ENCODE data around the gene IL15.
"Not testable (repeated sequence)": the region's sequence is repeated elsewhere in the genome, so short reads cannot be mapped to it uniquely, and the experiment has no call there.

The IL15 gene, protein sequence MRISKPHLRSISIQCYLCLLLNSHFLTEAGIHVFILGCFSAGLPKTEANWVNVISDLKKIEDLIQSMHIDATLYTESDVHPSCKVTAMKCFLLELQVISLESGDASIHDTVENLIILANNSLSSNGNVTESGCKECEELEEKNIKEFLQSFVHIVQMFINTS

DNA sequence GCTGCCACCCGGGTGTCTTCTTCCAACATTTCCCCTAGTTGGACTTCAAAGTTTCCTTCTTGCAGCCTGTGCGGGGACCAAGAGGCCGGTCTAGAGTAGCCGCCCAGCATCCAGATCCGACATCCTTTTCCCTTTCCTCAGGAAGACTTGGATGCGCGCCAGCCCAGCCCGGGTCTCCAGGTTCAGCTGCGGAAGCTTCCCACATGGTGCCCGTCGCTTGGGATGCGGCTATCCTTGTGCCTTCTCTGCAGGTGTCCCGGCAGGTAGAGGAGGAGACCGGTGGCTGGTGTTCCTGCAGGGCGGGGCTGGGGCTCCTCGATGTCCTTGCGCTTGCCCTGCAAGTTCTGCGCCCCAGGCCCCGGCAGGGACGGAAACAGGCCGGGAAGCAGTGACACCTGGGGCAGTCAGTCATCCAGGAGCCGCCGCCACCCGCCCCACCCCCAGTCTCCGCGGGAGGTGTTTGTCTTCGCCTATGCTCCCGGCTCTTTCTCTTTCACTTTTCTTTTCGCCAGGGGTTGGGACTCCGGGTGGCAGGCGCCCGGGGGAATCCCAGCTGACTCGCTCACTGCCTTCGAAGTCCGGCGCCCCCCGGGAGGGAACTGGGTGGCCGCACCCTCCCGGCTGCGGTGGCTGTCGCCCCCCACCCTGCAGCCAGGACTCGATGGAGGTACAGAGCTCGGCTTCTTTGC lies at the start of gene IL15:
TSS of gene IL15 (plus strand) at position 502 of the 689 bp plus-strand sequence. CDS start 82,882 bp downstream, outside the sequence.
- peak; percentile 39 to 91 (median 86) for DNase-seq

DNA sequence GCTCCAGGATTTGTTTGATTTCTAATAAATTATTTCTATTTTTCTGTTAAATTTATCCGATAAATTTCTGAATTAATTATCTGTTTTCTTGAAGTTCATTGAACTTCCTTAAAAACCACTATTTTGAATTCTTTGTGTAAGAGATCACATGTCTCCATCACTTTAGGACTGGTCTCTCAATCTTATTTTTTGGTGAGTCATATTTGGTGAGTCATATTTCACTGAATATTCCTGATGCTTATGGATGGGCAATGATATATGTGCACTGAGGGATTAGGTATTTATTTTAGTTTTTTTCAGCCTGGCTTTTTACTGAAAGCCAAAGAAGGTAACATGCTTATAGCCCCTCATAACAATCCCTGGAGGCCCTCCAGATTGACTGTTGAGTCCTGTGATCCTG lies 48.5 kb upstream of the IL15 start:
- no peak for DNase-seq

DNA sequence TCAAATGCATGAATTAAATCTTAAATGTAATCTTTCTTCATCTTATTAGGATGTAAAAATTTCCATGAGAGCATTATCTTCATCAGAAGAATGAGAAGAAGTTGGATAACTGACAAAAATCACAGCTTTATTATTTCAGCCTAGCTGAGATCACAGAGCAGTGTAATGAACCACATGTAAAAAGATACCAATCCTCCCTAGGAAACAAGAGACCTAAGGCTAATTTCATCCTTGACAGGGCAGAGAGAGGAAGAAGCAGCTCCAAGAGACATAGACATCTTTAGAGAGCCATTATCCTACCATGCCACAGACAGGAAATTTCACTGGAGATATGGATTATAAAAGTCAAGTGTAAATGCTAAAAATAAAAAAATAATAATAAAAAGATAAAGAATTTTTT lies 40.9 kb upstream of the IL15 start:
- DNase-seq = no peak

DNA sequence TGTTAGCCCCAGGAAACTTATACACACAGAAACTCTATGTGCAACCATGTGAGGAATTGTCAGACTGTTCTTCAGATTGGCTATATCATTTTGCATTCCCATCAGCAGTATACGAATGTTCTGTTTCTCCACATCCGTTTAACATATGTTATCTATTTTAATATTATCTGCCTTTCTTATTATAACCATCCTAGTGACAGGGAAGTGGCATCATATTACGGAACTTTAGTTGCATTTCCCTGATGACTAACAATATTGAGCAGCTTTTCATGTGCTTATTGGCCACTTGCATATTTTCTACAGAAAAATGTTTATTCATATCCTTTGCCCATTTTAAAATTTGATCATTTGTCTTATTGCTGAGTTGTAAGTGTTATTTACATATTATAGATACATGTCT lies 36.5 kb upstream of the IL15 start:
- no peak for DNase-seq

DNA sequence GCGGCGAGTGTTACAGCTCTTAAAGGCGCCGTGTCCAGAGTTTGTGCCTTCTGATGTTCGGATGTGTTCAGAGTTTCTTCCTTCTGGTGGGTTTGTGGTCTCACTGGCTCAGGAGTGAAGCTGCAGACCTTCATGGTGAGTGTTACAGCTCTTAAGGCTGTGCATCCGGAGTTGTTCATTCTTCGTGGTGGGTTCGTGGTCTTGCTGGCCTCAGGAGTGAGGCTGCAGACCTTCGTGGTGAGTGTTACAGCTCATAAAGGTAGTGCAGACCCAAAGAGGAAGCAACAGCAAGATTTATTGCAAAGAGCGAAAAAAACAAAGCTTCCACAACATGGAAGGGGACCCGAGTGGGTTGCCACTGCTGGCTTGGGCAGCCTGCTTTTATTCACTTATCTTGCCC lies 31.7 kb upstream of the IL15 start:
- DNase-seq = not testable (repeated sequence)

DNA sequence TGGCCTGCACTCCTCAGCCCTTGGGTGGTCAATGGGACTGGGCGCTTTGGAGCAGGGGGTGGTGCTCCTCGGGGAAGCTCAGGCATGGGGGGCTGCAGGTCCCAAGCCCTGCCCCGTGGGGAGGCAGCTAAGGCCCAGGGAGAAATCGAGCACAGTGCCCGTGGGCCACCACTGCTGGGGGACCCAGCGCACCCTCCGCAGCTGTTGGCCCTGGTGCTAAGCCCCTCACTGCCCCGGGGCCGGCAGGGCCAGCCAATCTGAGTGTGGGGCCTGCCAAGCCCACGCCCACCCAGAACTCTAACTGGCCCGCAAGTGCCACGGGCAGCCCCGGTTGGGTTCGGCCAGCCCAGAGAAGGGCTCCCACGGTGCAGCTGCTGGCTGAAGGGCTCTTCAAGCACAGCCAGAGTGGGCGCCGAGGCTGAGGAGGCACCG lies 30.9 kb upstream of the IL15 start:
- DNase-seq = no peak

DNA sequence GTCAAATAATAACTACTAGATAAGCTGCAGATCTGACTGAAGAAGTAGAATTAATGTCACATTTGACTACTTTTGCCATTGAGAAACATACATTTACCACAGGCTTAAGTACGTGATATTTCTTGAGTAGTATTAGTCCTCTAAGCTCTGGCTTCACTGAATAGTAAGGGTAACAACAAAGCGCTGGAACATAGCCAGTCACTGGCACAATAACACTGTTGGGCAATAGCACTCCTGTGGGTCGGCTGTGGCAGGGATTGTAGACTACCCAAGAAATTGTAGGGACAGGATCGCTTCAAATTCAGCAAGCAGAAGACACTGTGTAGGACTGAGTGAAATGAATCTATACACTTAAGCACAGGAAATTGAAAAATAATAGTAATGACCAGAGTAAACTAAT lies 27.1 kb upstream of the IL15 start:
- no peak for DNase-seq

DNA sequence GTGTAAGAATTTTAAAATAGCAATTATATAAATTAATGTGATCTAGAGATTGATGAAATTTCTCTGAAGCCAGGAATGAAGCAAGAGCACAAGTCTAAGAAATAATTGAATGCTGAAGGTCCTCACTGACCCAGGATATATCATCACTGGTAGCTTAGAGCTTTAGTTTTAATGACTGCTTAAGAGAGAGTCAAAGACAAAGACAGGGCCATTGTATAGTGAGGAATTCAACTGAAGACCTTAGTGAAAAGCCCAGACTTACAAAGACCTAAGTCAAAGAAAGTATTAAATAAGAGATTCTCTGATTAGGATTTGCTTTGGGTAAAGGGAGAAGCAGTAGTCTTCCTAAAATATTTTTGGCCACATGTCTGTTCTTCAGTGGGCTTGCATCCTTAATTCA lies 26.0 kb upstream of the IL15 start:
- no peak for DNase-seq

DNA sequence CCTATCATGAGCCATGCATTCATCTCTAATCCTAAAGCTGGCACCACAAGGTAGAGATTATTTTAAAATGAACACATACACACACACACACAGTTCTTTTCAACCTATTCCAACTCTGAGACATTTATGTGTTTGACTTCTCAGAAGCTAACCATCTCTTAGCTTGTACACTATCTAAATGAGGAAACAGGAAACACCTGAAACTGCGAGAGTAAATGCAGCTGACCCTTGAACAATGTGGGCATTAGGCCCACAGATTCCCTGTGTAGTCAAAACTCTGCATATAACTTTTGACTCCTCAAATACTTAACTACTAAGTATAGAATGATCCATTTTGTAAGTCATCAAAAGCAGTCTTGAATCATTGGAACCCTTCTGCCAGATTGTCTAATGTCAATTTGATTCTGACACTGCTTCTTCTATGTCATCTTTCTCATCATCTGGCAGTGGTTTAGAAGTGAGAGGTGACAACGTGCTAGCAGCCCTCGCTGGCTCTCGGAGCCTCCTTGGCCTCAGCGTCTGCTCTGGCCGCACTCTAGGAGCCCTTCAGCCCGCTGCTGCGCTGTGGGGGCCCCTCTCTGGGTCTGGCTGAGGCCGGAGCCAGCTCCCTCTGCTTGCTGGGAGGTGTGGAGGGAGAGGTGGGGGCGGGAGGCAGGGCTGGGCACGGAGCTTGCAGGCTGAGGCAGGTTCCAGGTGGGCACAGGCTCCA lies 21.4 kb upstream of the IL15 start:
- DNase-seq = no peak

DNA sequence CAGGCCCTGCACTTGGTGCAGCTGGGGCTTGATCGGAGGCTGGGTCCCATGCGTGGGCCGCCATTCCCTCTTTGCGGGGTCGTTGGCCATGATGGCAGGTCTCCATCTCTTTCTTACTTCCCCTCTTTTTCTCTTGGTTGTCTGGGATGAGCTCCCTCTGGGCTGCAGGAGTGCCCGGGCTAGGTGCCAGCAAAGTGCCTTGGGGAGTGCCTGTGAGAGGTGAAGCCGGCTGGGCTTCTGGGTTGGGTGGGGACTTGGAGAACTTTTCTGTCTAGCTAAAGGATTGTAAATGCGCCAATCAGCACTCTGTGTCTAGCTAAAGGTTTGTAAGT lies 20.8 kb upstream of the IL15 start:
- DNase-seq = not testable (repeated sequence)

DNA sequence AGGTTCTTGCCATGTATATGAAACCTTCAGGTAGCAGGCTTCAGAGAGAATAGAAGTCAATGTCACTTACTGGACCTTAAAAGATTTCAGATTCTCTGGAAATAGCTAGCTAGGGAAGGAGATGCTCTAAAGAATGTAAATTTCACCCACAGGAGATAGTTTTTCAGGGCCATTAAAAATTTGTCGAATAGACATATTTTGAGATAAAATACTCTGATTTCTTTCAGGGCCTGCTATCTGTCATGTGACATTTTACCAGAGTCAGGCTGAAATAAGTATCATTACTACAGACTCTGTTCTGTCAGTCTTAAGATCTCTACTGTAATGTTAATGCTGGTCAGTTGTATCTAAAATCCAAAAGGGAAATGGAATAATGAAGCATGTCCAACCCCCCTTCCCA lies 15.7 kb upstream of the IL15 start:
- DNase-seq = no peak

DNA sequence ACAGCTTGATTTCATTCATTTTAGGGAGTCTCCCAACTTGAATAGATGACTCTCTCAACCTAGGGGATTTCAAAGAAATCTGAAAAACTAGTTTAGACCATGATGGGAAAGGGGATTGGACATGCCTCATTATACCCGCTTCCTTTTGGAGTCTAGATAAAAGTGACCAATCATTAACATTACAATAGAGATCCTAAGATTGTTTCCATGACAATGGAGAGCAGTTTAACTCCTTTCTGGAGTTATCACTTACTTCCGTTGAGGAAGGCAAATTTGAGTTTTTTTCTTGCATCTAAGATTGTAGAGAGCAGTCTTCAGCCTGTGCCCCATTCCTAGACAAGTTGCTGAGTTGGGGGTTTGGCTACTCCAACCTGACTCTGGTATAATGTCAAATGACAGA lies 11.4 kb upstream of the IL15 start:
- DNase-seq = no peak

DNA sequence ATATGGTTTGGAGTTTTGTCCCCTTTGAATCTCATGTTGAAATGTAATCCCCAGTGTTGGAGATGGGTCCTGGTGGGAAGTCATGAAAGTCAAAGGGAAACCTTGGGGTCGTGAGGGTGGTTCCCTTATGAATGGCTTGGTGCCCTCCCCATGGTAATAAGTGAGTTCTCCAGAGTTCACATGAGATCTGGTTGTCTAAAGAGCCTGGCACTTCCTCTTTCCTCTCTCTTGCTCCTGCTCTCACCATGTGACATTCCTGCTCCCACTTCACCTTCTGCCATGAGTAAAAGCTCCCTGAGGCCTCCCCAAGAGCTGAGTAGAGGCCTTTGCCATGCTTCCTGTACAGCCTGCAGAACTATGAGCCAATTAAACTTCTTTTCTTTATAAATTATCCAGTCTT lies 5.5 kb upstream of the IL15 start:
- DNase-seq = no peak

DNA sequence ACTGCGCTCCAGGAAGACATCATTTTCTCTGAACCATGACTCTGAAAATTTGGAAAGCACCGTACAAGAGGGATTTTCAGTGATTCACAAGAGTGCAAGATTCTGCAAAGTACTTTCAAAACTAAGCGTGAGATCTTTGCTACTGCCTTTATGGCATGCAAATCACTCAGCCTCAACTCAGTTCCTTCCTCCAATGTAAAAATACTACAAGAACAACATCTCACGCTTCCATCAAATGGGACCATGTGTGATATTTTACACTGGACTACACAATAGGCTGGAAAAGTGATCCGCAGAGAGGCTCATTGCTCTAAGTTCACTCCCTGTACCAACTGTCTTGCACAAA lies 674 bp upstream of the IL15 start:
- no peak for DNase-seq

DNA sequence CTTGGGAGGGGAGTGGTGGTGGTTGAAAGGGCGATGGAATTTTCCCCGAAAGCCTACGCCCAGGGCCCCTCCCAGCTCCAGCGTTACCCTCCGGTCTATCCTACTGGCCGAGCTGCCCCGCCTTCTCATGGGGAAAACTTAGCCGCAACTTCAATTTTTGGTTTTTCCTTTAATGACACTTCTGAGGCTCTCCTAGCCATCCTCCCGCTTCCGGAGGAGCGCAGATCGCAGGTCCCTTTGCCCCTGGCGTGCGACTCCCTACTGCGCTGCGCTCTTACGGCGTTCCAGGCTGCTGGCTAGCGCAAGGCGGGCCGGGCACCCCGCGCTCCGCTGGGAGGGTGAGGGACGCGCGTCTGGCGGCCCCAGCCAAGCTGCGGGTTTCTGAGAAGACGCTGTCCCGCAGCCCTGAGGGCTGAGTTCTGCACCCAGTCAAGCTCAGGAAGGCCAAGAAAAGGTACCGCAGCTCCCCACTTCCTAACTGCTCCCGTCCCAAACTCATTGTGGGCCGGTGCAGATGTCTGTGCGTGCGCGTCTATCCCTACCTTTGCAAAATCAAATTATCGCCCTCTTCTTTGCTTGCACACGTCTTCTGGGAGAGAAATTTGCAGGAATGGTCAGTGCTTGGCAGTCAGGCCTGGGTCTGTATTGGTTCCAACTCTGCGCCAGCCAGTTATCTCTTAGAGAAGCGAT lies 533 bp downstream of the IL15 start:
- DNase-seq = peak; percentile 24 to 78 (median 76)

DNA sequence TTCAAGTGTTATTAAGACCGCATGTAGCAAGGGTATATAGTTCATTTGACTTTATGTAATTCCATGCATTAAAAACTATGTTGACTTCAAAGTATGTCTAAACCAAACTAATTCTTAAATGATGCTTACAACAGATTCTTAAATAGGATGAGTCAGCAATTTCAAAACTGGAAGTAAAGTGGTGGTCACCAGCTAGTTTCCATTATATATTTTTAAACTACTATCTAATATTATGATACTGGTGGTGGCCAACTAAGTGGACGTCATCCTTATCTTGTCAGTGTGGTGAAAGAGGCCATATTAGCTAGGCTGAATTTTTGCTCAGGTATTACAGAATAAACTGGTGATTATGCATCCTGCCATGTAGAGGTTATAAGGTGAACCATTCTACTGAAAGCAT lies 1.2 kb downstream of the IL15 start:
- DNase-seq = no peak

DNA sequence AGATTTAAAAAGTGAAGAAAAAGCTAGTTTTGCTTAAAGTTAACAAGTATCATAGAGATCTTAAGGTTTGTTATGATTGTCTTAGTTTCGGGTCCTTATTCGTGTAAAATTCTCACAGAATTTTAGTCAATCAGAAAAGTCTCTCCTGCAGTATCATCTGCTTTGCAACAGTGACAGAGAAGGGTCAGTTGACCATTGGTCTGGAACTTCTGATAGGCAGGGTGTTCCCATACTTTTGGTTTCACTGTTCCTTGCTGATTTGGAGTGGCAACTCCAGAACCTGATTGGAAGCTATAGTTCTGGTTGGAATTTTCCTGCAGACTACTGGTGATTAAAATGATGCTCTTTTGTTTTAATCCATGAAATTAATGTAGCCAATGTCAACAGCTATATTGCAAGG lies 1.8 kb downstream of the IL15 start:
- no peak for DNase-seq

DNA sequence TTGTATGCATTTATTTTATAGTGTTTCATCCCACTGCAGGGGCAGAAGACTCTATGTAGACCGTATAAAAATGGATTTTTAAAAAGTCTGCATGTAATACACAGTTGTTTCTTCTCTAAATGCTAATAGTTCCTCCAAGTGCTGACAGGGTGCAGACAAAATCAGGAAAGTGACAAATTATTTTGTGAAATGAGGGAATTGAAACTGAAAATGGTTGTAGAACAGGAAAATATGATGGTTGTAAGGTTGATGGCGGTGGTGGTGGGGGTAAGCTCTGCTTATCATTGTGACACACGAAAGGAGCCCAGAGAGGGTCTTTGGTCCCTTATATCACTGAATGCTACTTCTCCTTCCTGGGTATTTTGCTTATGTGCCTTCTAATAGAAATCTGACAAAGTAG lies 4.3 kb downstream of the IL15 start:
- DNase-seq = no peak

DNA sequence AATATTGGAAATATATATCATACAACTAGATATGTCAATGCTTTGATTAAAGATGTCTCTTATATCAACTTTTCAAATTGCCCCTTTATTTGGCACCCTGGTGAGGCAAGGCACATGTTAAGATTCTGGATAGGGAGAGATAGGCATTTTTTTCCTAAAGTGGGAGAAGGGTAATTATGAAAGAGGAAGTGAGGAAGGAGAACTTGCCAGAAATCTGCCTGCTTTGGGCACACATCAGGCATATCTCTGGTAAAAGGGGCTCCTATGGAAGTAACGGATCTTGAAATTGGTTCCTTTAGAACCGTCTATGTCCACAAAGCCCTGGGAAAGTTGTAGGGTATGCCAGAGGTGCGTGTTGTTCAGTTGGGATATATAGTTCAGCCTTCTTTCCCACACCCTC lies 5.7 kb downstream of the IL15 start:
- DNase-seq = no peak

DNA sequence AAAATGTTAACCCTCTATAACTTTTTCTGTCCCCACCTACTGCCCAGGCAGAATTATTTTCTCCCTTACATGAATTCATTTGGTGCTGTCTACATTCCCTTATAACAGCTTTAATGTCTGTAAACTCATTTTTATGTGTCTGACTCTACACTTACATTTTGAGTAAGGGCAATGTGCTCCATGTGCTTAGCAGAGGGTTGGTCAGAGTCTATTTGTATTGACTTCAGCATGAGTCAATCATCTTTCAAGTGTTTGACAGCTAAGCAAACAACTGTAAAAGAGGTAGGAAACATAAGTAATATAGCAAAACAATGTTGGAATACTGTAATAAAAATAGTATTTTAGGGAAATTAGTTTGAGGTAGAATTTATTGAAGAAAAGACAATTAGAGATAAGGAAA lies 6.3 kb downstream of the IL15 start:
- peak in 1 of 3 experiments; percentile 40 for DNase-seq

DNA sequence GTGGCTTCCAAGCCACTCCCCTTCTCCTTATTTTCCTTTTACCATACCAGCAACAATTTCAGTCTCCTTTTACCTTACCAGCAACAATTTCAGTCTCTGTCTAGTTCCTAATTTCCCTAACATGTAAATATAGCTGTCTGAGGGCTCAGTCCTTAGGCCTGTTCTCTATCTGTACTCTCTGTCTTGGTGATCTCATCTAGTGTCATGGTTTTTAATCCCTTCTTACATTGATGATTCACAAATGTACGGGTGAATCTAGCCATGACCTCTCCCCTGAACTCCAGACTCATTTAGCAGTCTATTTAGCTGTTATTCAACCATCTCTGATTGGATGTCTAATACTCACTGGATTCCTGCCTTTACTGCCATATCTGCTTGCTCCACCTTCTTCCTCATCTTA lies 7.2 kb downstream of the IL15 start:
- DNase-seq = no peak

DNA sequence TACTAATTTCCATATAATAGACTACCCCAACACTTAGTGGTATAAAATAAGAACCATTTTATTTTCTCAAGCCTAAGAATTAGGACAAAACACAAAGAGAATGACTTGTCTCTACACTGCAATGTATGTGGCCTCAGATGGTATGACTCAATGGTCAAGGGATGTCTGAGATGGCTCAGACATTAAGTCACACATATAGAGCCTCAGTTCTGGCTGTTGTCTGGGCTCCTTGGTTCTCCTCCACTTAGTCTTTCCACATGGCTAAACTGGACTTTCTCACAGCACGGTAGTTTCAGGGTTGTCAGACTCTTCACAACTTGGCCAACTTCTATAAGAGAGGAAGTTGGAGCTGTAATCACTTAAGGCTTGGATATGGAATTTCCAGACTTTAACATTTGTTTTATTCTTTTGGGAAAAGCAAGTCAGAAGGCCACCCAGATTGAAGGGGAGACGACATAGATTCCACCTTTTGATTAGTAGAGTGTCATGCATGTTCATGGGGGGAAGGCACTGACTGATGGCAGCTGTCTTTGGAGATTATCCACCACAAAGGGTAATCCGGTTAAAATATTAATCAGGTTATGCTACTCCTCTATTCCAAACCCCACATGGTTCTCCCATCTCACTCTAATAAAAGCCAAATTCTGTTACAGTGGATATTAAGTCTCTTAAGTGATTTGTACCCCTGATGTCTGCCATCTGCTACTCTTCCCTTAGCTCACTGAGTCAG lies 9.4 kb downstream of the IL15 start:
- DNase-seq = no peak

DNA sequence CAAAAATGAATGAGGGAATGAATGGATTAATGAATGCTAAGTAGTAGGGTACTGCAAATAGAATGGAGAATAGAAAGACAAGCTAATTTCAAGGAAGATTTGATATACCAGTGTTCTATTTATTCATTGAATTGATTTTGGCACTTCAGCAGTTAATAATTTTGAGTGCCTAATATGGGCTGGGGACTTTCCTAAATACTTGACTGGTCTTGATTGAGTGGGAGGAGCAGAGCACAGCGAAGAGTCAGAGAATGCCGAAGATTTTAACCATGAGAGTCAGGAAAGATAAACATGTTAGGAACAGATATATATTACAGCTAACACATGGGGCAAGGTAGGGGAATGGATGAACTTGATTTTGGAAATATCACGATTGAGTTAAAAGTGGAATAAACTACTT lies 10.6 kb downstream of the IL15 start:
- no peak for DNase-seq
